HepG2 (cell line): Measurements from ENCODE around the gene MAPK14. TPM values are rescaled to one million over a fixed set of nuclear protein-coding genes. Genes with fewer than 3 reads are reported as not detected.
A peak's percentile ranks its signal among the peaks of the same experiment; 100 is the strongest.

Source experiments
- ATAC-seq: fragments of 200-7000 bp; cut with Tn5 transposase; 3 replicates; pipeline ENCODE4 v1.9.1; 2020; ENCODE audit warnings: mild to moderate bottlenecking, moderate library complexity
- BruUV-seq: library from RNA; stranded (reverse); fragments of 400-500 nt; replicated peaks from 2 replicates; lab custom pipeline; 2021; lab: Mats Ljungman, UMichigan
- CTCF ChIA-PET: fragments of 300-600 bp; formaldehyde crosslinking; extraction: SDS; loops from one replicate; lab custom pipeline; 2021; ENCODE audit warnings: low total read pairs, inconsistent platforms, low intra/inter-chr PET ratio; lab: Yijun Ruan, JAX
- POLR2A ChIA-PET: fragments of 350-600 bp; sonication (Branson Sonifier 250); formaldehyde crosslinking; loops from one replicate; lab custom pipeline; 2020; ENCODE audit warnings: antibody characterized with exemption, inconsistent platforms; lab: Yijun Ruan, JAX
- DNase-seq: peaks from one replicate; pipeline ENCODE4 v3.0.0-alpha.2; 2015; ENCODE audit warnings: low spot score
- FAIRE-seq: peaks from 3 replicates; lab custom pipeline; 2011; peaks lifted over from hg19 to GRCh38; lab: Jason Lieb, UNC
- H2AFZ ChIP-seq: one replicate; pipeline ENCODE4 v1.6.1; 2011; ENCODE audit warnings: low read length, inconsistent platforms
- H3K27ac ChIP-seq: fragments of 300-600 bp; 3 replicates; pipeline ENCODE4 v1.8.0; 2011; ENCODE audit warnings: mixed run types, mild to moderate bottlenecking, mixed read lengths, low read length, inconsistent platforms; ENCODE audit not compliant: insufficient read depth; ENCODE audit errors: extremely low read length
- H3K27me3 ChIP-seq, 2 experiments: fragments of 200-600 bp in 1 of 2; 2 replicates in 1 of 2; 3 replicates in 1 of 2; pipeline versions ENCODE4 v1.6.0 to v1.8.0; 2011; ENCODE audit warnings: low read length in 2 of 2, mild to moderate bottlenecking in 2 of 2, moderate library complexity in 2 of 2, inconsistent platforms in 1 of 2; ENCODE audit not compliant: insufficient read depth in 2 of 2, control insufficient read depth in 1 of 2
- H3K36me3 ChIP-seq, 2 experiments: fragments of 200-600 bp in 1 of 2; replicated peaks in 1 of 2; 2 replicates in 1 of 2; 3 replicates in 1 of 2; pipeline versions ENCODE4 v1.5.1 to v1.8.0; 2011; ENCODE audit warnings: low read length in 2 of 2, inconsistent platforms in 1 of 2; ENCODE audit not compliant: insufficient read depth in 2 of 2, control insufficient read depth in 1 of 2
- H3K4me1 ChIP-seq: 2 replicates; pipeline ENCODE4 v1.5.1; 2012; ENCODE audit warnings: low read length, inconsistent platforms; ENCODE audit not compliant: insufficient read depth
- H3K4me2 ChIP-seq: 2 replicates; pipeline ENCODE4 v1.6.0; 2011; ENCODE audit warnings: low read depth, low read length, inconsistent platforms
- H3K4me3 ChIP-seq, 3 experiments: fragments of 200-600 bp in 1 of 3; sonication (generic), shearing (Covaris generic) in 1 of 3; replicated peaks in 1 of 3; 2 replicates each; pipeline ENCODE4 v1.5.1; 2011 to 2016; ENCODE audit warnings: low read length in 3 of 3, inconsistent platforms in 2 of 3, low read depth in 2 of 3, mild to moderate bottlenecking in 2 of 3, control low read depth in 1 of 3, mixed read lengths in 1 of 3; ENCODE audit not compliant: insufficient read depth in 1 of 3
- H3K79me2 ChIP-seq: one replicate; pipeline ENCODE4 v1.6.1; 2011; ENCODE audit warnings: low read length, inconsistent platforms; ENCODE audit not compliant: insufficient read depth
- H3K9ac ChIP-seq: 2 replicates; pipeline ENCODE4 v1.6.0; 2011; ENCODE audit warnings: mild to moderate bottlenecking, low read depth, low read length, inconsistent platforms; ENCODE audit not compliant: insufficient read depth
- H3K9me3 ChIP-seq: 2 replicates; pipeline ENCODE4 v1.5.1; 2012; ENCODE audit warnings: mild to moderate bottlenecking, low read length
- H4K20me1 ChIP-seq: 2 replicates; pipeline ENCODE4 v1.6.0; 2011; ENCODE audit warnings: inconsistent platforms, mild to moderate bottlenecking, low read length, moderate library complexity; ENCODE audit not compliant: insufficient read depth
- PRDM10 ChIP-seq: sonication (generic); formaldehyde crosslinking; IDR thresholded peaks from 2 replicates; pipeline ENCODE4 v1.4.0; 2020; ENCODE audit warnings: low read depth, missing genetic modification reagents
- ZFP36L1 ChIP-seq: sonication (generic); formaldehyde crosslinking; IDR thresholded peaks from 2 replicates; pipeline ENCODE4 v1.8.0; 2022; ENCODE audit warnings: mild to moderate bottlenecking, missing genetic modification reagents, moderate library complexity
- ZNF503 ChIP-seq: sonication (generic); formaldehyde crosslinking; IDR thresholded peaks from 2 replicates; pipeline ENCODE4 v1.4.0; 2020; ENCODE audit warnings: missing genetic modification reagents
- in situ Hi-C: cut with HindIII; loops from 2 replicates; pipeline ENCODE4 v1.10.0; 2017; ENCODE audit warnings: low pct_unique_long_range_greater_than_20kb; ENCODE audit not compliant: extremely low pct_ligation_motif_present
- intact Hi-C: fragments of 100-400 bp; cut with micrococcal nuclease; formaldehyde crosslinking; loops from one replicate; pipeline ENCODE4 v1.10.0; 2022; ENCODE audit not compliant: unreplicated experiment
- polyA plus RNA-seq, 8 experiments: library from polyadenylated mRNA; depleted of rRNA in 3 of 8; stranded (reverse) in 7 of 8; unstranded in 1 of 8; fragments of >200 nt; fragmentation: Illumina TruSeq in 4 of 8; extraction: Trizol in 4 of 8; gene quantifications; 2 replicates each; pipeline versions ENCODE4 v1.2.1 to v1.2.3, GENCODE V29; 2011 to 2016; ENCODE audit warnings: low read depth in 4 of 8, missing spikeins in 1 of 8, mixed read lengths in 1 of 8; ENCODE audit not compliant: insufficient read depth in 1 of 8
- total RNA-seq, 5 experiments: library from RNA; depleted of rRNA; stranded (reverse); fragments of >200 nt; fragmentation: Illumina TruSeq; extraction: Trizol; gene quantifications; 2 replicates each; pipeline ENCODE4 v1.2.3, GENCODE V29; 2016; ENCODE audit warnings: low read depth in 1 of 5

The MAPK14 gene
- total and polyA plus RNA-seq, 2 of the 13 experiments (the other 11 are each of a cell fraction or from before 2014, with no cell fraction given) = 66.3 to 67.3 TPM

GRCh38 chr6:36064770-36065396 is 37.3 kb downstream of the MAPK14 start (continued):
- TF ChIP-seq PRDM10 (CRISPR knock-in tag) = peak; percentile 48

DNA sequence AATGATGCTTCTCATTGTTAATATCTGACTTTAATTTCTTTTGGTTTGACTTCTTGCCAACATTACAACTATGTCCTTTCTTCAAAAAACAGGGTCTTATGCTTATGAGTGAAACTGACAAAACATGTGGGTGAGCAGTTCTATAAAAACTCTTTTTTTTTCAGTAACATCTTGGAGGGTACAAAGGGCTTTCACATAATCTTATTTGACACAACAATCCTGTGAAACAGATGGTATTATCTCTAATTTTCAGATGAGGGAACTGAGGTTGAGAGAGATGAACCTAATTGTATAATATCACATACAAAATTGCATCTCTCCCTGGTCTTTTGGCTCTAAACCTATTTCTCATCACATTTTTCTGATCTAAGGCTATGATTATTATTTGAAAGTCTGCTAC is 38.3 kb downstream of the MAPK14 start:
- BruUV-seq = no TSS peak
- POLR2A ChIA-PET = interaction anchor here (0.8 to 4.7 kb wide), 8 partner anchors 8 to 65 kb away, joined by 3 to 50 read pairs (median 10); partner anchors contain the start of genes MAPK13 and MAPK14
- H3K27ac ChIP-seq = peak overlapping the region; percentile 91
- intact Hi-C loops (loop anchor here (2.0 kb wide), 2 partner anchors 29 to 37 kb away; no protein-coding TSS in a partner anchor), in situ Hi-C loops (no loop called here)
- H3K9ac ChIP-seq = no peak overlapping the region; the same call in 1 of the 2 replicates
- no peak for DNase-seq
- H3K9me3 ChIP-seq = no peaks in the 10 kb centered on the region
- H4K20me1 ChIP-seq = peaks cover 5% of the 10 kb centered on the region; the same call in 1 of the 2 replicates
- peaks cover 84% of the 10 kb centered on the region for H3K79me2 ChIP-seq
- peaks cover 86% of the 10 kb centered on the region for H3K4me1 ChIP-seq
- no peak overlapping the region; a peak in 2 of 6 replicates for H3K4me3 ChIP-seq
- ATAC-seq = no peak
- no peak for FAIRE-seq
- no peaks in the 10 kb centered on the region for H3K27me3 ChIP-seq
- no peak overlapping the region for H2AFZ ChIP-seq
- H3K4me2 ChIP-seq = peak overlapping the region; percentile 80
- CTCF ChIA-PET = no interaction called here
- H3K36me3 ChIP-seq = peaks cover 0 to 2% of the 10 kb centered on the region in 2 experiments; a peak in 3 of 5 replicates
- TF ChIP-seq ZNF503 (CRISPR knock-in tag) (no peak), ZFP36L1 (CRISPR knock-in tag) (0 out of 2 replicates have a peak, but pooled peaks have one; percentile 3)
